Neural cell (in vitro differentiated cells): ENCODE measurements around the gene RFX6. TPM values are rescaled to one million over a fixed set of nuclear protein-coding genes. Genes with fewer than 3 reads are reported as not detected.

ENCODE experiments used
- H2AFZ ChIP-seq: fragments of 200-600, 300-800 bp; sonication (generic), shearing (Covaris generic); 2 replicates; pipeline ENCODE4 v1.6.0; 2014; ENCODE audit warnings: low read depth, mild to moderate bottlenecking, antibody characterized with exemption, low read length, moderate library complexity
- H3F3A ChIP-seq: fragments of 200-600 bp; shearing (Covaris generic); 2 replicates; pipeline ENCODE4 v1.6.1; 2016; ENCODE audit warnings: mild to moderate bottlenecking, moderate library complexity, mixed read lengths, antibody characterized with exemption, low read length; ENCODE audit not compliant: insufficient read depth, poor library complexity, severe bottlenecking
- H3K27ac ChIP-seq: fragments of 200-600, 300-800 bp; sonication (generic), shearing (Covaris generic); 2 replicates; pipeline ENCODE4 v1.5.1; 2014; ENCODE audit warnings: mild to moderate bottlenecking, low read length, moderate library complexity
- H3K27me3 ChIP-seq: fragments of 300-800, 200-600 bp; sonication (generic), shearing (Covaris generic); 2 replicates; pipeline ENCODE4 v1.6.0; 2014; ENCODE audit warnings: mild to moderate bottlenecking, low read depth, low read length, moderate library complexity; ENCODE audit not compliant: insufficient read depth
- H3K36me3 ChIP-seq: fragments of 300-800, 200-600 bp; sonication (generic), shearing (Covaris generic); 2 replicates; pipeline ENCODE4 v1.5.1; 2014; ENCODE audit warnings: mild to moderate bottlenecking, antibody characterized with exemption, low read length, moderate library complexity; ENCODE audit not compliant: insufficient read depth
- H3K4me2 ChIP-seq: fragments of 300-800, 200-600 bp; sonication (generic), shearing (Covaris generic); 2 replicates; pipeline ENCODE4 v1.6.0; 2014; ENCODE audit warnings: mild to moderate bottlenecking, low read length
- H3K4me3 ChIP-seq: fragments of 300-800, 200-600 bp; sonication (generic), shearing (Covaris generic); 2 replicates; pipeline ENCODE4 v1.5.1; 2014; ENCODE audit warnings: mild to moderate bottlenecking, low read length, moderate library complexity
- H3K79me2 ChIP-seq: fragments of 200-600 bp; shearing (Covaris generic); replicated peaks from 2 replicates; pipeline ENCODE4 v1.6.0; 2014; ENCODE audit warnings: mild to moderate bottlenecking, low read length, moderate library complexity; ENCODE audit not compliant: insufficient read depth
- H3K9ac ChIP-seq: fragments of 300-800, 200-600 bp; sonication (generic), shearing (Covaris generic); 2 replicates; pipeline ENCODE4 v1.6.1; 2016; ENCODE audit warnings: mild to moderate bottlenecking, low read length, mixed read lengths
- H3K9me2 ChIP-seq: fragments of 200-600 bp; shearing (Covaris generic); 2 replicates; pipeline ENCODE4 v1.6.1; 2016; ENCODE audit warnings: mild to moderate bottlenecking, low read length, mixed read lengths; ENCODE audit not compliant: insufficient read depth
- H3K9me3 ChIP-seq: fragments of 200-600, 300-800 bp; sonication (generic), shearing (Covaris generic); 2 replicates; pipeline ENCODE4 v1.6.1; 2016; ENCODE audit warnings: mild to moderate bottlenecking, mixed run types, low read length, moderate library complexity, mixed read lengths
- H4K20me1 ChIP-seq: fragments of 200-600 bp; shearing (Covaris generic); 2 replicates; pipeline ENCODE4 v1.6.1; 2016; ENCODE audit warnings: mild to moderate bottlenecking, mixed run types; ENCODE audit not compliant: insufficient read depth
- EP300 ChIP-seq: fragments of 450-650 bp; conservative IDR thresholded peaks from 2 replicates; pipeline ENCODE4 v1.6.1; 2014; ENCODE audit warnings: antibody characterized with exemption, mild to moderate bottlenecking, moderate library complexity; ENCODE audit not compliant: poor library complexity, severe bottlenecking
- EZH2 ChIP-seq: fragments of 200-600, 300-800 bp; shearing (Covaris generic), sonication (generic); IDR thresholded peaks from 2 replicates; pipeline ENCODE4 v1.6.1; 2014; ENCODE audit warnings: antibody characterized with exemption, low read length, borderline replicate concordance, mild to moderate bottlenecking; ENCODE audit not compliant: insufficient read depth, poor library complexity, severe bottlenecking
- MXI1 ChIP-seq: fragments of 450-650 bp; conservative IDR thresholded peaks from 2 replicates; pipeline ENCODE4 v1.6.1; 2014; ENCODE audit warnings: antibody characterized with exemption, mild to moderate bottlenecking; ENCODE audit not compliant: poor library complexity, severe bottlenecking
- POLR2AphosphoS5 ChIP-seq: IDR thresholded peaks from 2 replicates; pipeline ENCODE4 v1.6.1; 2012
- RAD21 ChIP-seq: fragments of 450-650 bp; conservative IDR thresholded peaks from 2 replicates; pipeline ENCODE4 v1.6.1; 2014; ENCODE audit warnings: antibody characterized with exemption, mild to moderate bottlenecking, moderate library complexity
- SMC3 ChIP-seq: fragments of 450-650 bp; conservative IDR thresholded peaks from 2 replicates; pipeline ENCODE4 v1.6.1; 2014; ENCODE audit warnings: antibody characterized with exemption, mild to moderate bottlenecking, moderate library complexity; ENCODE audit not compliant: poor library complexity
- TAF1 ChIP-seq: IDR thresholded peaks from 2 replicates; pipeline ENCODE4 v1.6.1; 2012; ENCODE audit warnings: low read depth
- polyA plus RNA-seq: library from polyadenylated mRNA; depleted of rRNA; stranded (reverse); fragments of >200 nt; gene quantifications from 2 replicates; pipeline ENCODE4 v1.2.3, GENCODE V29; 2014
- TF ChIP-seq, protein P1 (sequence below): fragments of 450-650 bp; IDR thresholded peaks from 2 replicates; pipeline ENCODE4 v1.5.1; 2014; ENCODE audit warnings: antibody characterized with exemption, mild to moderate bottlenecking, moderate library complexity; ENCODE audit not compliant: poor library complexity, severe bottlenecking
- TF ChIP-seq, protein P2 (sequence below): IDR thresholded peaks from 2 replicates; pipeline ENCODE4 v1.6.1; 2012; ENCODE audit warnings: borderline replicate concordance

Gene RFX6
- polyA plus RNA-seq, 1 donor from 2014 or later = not detected

DNA sequence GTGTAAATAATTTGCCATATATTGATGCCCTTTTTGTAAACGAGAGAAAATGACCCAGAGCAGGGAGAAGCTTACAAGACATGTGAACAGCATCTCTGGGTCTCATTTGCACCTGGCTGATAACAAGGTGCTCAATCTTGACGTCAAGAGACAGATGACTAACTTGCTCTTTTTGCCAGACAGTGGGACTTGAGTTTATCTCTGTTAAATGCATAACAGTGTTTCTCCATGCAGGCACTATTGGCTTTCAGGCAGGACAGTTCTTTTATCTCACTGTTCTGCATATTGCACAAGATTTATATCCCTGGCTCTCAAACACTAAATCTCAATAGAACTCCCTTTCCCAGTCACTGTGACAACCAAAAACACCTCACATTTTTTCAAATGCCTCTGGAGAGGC lies 56.4 kb downstream of the RFX6 start:
- TF ChIP-seq EP300 = no peak
- TF ChIP-seq, protein P1, sequence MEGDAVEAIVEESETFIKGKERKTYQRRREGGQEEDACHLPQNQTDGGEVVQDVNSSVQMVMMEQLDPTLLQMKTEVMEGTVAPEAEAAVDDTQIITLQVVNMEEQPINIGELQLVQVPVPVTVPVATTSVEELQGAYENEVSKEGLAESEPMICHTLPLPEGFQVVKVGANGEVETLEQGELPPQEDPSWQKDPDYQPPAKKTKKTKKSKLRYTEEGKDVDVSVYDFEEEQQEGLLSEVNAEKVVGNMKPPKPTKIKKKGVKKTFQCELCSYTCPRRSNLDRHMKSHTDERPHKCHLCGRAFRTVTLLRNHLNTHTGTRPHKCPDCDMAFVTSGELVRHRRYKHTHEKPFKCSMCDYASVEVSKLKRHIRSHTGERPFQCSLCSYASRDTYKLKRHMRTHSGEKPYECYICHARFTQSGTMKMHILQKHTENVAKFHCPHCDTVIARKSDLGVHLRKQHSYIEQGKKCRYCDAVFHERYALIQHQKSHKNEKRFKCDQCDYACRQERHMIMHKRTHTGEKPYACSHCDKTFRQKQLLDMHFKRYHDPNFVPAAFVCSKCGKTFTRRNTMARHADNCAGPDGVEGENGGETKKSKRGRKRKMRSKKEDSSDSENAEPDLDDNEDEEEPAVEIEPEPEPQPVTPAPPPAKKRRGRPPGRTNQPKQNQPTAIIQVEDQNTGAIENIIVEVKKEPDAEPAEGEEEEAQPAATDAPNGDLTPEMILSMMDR = no peak
- Histone ChIP-seq H3K4me2 (no peak overlapping the region), H3K4me3 (no peak overlapping the region), H3K27me3 (no peaks in the 10 kb centered on the region), H3K27ac (no peak overlapping the region), H3F3A (no peaks in the 10 kb centered on the region), H3K36me3 (no peaks in the 10 kb centered on the region), H2AFZ (no peak overlapping the region), H3K9ac (no peak overlapping the region), H3K9me3 (no peaks in the 10 kb centered on the region), H4K20me1 (no peaks in the 10 kb centered on the region), H3K9me2 (no peaks in the 10 kb centered on the region), H3K79me2 (no peaks in the 10 kb centered on the region)

DNA sequence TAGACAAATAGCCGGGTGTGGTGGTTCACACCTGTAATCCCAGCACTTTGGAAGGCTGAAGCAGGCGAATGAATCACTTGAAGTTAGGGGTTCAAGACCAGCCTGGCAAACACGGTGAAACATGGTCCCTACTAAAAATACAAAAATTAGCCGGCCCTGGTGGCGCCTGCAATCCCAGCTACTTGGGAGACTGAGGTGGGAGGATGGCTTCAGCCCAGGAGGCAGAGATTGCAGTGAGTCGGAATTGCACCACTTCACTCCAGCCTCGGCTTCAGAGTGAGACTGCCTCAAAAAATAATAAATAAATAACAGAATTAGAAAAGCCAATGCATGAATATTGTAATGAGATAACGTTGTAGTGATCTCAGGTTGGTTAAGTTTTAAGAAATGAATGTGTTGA lies 61.3 kb downstream of the RFX6 start:
- no peak overlapping the region for H2AFZ ChIP-seq
- H3K4me2 ChIP-seq = no peak overlapping the region
- H3K27me3 ChIP-seq = no peaks in the 10 kb centered on the region
- H3K27ac ChIP-seq = no peak overlapping the region
- no peaks in the 10 kb centered on the region for H3K9me2 ChIP-seq
- no peak overlapping the region for H3K9ac ChIP-seq
- TF ChIP-seq TAF1 = no peak
- TF ChIP-seq SMC3 = no peak
- no peak for TF ChIP-seq MXI1
- no peaks in the 10 kb centered on the region for H4K20me1 ChIP-seq
- H3K79me2 ChIP-seq = no peaks in the 10 kb centered on the region
- no peaks in the 10 kb centered on the region for H3K36me3 ChIP-seq
- no peaks in the 10 kb centered on the region for H3F3A ChIP-seq
- H3K9me3 ChIP-seq = no peaks in the 10 kb centered on the region
- no peak overlapping the region for H3K4me3 ChIP-seq

DNA sequence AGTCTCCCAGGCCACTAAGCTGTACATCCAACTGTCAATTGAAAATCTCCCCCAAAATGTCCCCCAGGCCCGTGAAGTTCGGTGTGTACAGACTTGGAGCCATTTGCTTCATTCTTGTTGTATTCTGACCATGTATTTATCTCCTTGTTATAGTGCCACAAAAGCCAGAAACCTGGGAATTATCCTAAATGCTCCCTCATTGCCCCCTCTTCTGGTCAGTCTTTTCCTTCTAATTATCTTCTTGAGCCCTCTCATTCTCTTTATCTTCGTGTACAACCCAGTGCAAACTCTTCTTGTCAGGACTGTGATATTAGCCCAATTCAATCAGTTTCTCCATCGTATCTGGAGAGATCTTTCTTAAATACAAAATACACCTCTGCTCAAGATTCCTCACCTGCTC lies 64.7 kb downstream of the RFX6 start:
- Histone ChIP-seq H4K20me1 (no peaks in the 10 kb centered on the region), H3K4me2 (no peak overlapping the region), H3K9me3 (no peaks in the 10 kb centered on the region), H3K27me3 (no peaks in the 10 kb centered on the region), H3K4me3 (no peak overlapping the region), H3K9ac (no peak overlapping the region), H2AFZ (no peak overlapping the region), H3K79me2 (no peaks in the 10 kb centered on the region), H3K27ac (no peak overlapping the region), H3K36me3 (no peaks in the 10 kb centered on the region), H3K9me2 (no peaks in the 10 kb centered on the region), H3F3A (no peaks in the 10 kb centered on the region)
- TF ChIP-seq EP300 (no peak), RAD21 (no peak), MXI1 (no peak), EZH2 (no peak), SMC3 (no peak), POLR2AphosphoS5 (no peak), TAF1 (no peak)
- TF ChIP-seq, protein P1 = no peak
- TF ChIP-seq, protein P2, sequence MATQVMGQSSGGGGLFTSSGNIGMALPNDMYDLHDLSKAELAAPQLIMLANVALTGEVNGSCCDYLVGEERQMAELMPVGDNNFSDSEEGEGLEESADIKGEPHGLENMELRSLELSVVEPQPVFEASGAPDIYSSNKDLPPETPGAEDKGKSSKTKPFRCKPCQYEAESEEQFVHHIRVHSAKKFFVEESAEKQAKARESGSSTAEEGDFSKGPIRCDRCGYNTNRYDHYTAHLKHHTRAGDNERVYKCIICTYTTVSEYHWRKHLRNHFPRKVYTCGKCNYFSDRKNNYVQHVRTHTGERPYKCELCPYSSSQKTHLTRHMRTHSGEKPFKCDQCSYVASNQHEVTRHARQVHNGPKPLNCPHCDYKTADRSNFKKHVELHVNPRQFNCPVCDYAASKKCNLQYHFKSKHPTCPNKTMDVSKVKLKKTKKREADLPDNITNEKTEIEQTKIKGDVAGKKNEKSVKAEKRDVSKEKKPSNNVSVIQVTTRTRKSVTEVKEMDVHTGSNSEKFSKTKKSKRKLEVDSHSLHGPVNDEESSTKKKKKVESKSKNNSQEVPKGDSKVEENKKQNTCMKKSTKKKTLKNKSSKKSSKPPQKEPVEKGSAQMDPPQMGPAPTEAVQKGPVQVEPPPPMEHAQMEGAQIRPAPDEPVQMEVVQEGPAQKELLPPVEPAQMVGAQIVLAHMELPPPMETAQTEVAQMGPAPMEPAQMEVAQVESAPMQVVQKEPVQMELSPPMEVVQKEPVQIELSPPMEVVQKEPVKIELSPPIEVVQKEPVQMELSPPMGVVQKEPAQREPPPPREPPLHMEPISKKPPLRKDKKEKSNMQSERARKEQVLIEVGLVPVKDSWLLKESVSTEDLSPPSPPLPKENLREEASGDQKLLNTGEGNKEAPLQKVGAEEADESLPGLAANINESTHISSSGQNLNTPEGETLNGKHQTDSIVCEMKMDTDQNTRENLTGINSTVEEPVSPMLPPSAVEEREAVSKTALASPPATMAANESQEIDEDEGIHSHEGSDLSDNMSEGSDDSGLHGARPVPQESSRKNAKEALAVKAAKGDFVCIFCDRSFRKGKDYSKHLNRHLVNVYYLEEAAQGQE = no peak
